T47D (cell line): ENCODE data around the gene CAMK2A.

Source experiments
- DNase-seq, 2 experiments: peaks; one replicate each; pipeline versions ENCODE4 v3.0.0 to v3.0.0-alpha.2; 2011 to 2012; ENCODE audit warnings: low read depth in 1 of 2, low spot score in 1 of 2
- JUND ChIP-seq: IDR thresholded peaks from 2 replicates; pipeline ENCODE4 v1.6.1; 2012; ENCODE audit warnings: low read depth
- in situ Hi-C: cut with HindIII; loops from 2 replicates; pipeline ENCODE4 v1.10.0; 2016; ENCODE audit warnings: low sequenced_read_pairs, low pct_unique_long_range_greater_than_20kb

CAMK2A gene

DNA sequence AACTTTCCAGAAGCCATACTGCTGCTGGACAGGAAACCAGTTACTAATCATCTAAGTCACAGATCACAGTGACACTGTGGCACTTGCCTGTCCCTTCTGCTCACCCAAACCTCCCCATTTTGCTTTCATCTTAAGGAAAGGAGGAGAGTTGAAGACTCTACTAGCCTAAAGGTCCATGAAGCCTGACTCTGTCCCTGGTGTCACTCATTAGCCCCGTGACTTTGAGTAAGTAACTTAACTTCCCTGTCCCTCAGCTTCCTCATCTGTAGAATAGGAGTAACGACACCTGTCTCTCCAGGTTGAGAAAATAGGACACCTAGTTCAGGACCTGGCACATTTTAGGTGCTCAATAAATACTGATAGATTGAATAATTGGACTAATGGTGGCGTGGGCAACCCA, 100.2 kb downstream of the CAMK2A start:
- DNase-seq: no peak
- in situ Hi-C loops: no loop called here
- no peak for TF ChIP-seq JUND

DNA sequence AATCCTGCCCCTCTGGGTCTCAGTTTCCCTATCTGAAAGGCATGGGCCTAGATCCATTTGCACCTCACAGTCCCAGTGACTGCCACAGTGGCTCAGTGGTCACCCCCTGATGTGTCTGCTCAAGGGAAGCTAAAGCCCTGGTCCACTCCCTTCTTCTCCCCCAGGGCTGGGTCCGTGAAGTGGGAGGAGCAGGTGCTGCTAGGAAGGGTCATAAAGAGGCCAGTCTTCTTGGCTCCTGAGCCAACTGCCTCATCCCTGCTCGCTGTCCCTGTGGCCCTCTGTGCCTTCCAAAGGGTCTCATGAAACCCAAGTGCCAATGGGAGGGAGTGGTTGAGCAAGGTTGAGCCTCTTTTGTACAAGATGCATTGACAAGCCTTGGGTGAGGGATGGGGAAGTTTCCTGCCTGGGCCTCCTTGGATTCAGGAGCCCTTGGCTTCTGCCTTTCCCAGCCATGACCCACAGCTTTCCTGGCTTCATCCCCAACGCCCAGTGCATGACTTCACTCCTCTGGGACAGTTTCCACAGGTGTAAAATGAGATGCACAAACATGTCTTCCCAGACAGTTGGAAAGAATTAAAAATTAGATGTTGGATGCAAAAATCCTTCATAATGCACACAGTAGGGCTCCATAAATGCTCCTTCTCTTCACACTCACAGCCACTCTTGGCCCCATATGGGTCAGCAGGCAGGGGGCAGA, 101.3 kb downstream of the CAMK2A start:
- TF ChIP-seq JUND: no peak
- in situ Hi-C loops: no loop called here
- no peak for DNase-seq

DNA sequence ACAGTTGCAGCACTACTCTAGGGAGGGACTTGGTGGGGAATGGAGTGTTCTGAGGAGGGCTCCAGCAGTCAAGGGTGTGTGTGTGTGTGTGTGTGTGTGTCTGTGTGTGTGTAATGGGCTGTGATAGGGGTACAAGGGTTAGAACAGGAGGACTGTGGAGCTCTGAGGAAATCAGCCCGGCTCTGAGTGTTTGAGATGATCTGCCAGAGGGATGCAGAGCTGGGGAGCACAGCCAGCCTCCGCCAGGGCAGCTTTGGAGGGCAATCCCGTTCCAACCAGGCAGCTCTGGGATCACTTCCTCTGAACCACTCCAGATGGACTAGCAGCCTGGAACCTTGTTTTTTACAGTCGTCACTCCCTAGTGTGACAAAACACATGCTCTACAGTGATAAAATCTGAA, 102.7 kb downstream of the CAMK2A start:
- TF ChIP-seq JUND: no peak
- in situ Hi-C loops: no loop called here

DNA sequence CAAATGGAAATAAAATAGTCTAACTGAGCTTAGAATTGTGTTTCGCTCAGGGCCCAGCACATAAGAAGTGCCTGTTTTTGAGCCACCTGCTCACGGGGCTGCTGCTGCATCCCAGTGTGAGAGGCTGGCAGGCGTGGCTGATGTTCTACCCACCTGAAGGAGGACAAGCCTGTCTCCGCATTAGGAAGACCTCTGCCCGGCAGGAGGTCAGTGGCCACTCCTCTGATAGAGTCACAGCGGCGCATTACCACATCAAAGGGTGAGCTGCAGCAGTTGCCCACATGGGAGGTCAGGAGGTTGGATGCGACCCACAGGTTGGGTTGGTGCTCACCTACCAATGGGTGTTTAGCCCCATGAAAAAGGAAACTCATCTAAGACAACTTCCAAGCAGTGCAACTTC, 103.4 kb downstream of the CAMK2A start:
- no peak for DNase-seq
- no peak for TF ChIP-seq JUND
- in situ Hi-C loops: no loop called here

More for the DNA sequence above, 102.7 kb downstream of the CAMK2A start:
- DNase-seq: no peak

DNA sequence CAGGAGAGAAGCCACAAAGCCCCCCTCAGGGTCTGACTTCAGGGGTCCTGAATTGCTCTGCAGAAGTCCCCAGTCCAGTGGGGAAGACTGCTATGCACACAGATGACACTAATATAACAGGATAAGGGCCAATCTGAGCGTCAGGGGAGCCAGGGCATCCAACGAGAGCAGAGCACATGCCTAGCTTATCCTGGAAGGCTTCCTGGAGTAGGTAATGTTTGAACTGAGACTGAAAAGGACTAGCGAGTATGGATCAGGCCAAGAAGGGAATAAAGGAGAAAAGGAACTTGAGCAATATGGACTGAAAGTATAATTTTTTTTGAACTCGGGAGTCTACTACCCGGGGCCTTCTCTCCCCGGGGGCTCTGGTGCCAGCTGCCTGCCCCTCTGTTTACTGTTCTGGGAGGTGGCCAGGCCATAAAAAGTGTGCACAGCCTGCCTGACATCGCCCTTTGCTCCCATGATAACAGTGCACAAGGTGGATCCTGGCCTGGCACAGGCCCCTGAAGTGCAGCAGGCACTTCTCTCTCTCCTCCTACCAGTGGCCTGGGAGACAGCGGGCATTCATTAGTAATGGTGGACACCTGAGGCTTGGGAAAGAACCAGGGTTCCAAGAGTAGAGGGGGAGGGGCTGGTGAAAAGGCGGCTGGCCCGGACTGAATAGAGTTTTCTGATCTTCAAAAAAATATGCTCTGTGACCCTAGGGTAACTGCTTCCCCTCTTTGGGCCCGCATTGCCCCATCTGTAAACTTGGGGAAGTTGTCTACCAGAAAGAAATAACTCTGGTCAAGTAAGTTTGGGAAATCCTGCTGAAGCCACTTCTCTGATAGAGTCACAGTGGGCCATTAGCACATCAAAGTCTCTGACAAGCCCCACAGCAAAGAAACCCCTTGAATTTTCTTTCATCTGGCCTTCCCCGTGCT, 104.3 kb downstream of the CAMK2A start:
- TF ChIP-seq JUND: no peak
- DNase-seq: no peak
- in situ Hi-C loops: no loop called here

DNA sequence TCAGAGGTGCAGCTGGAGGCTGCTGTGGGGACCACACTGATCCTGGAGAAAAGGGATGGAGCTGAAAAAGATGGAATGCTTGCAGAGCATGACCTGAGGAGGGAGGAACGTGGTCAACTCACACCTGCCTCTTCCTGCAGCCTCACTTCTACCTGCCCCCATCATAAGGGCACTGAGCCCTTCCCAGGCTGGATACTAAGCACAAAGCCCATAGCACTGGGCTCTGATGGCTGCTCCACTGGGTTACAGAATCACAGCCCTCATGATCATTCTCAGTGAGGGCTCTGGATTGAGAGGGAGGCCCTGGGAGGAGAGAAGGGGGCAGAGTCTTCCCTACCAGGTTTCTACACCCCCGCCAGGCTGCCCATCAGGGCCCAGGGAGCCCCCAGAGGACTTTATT, 105.6 kb downstream of the CAMK2A start:
- no peak for TF ChIP-seq JUND
- in situ Hi-C loops: no loop called here
- DNase-seq: no peak

DNA sequence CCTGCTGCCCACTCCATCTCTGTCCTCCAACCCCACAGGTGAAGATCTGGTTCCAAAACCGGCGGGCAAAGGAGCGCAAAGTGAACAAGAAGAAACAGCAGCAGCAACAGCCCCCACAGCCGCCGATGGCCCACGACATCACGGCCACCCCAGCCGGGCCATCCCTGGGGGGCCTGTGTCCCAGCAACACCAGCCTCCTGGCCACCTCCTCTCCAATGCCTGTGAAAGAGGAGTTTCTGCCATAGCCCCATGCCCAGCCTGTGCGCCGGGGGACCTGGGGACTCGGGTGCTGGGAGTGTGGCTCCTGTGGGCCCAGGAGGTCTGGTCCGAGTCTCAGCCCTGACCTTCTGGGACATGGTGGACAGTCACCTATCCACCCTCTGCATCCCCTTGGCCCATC, 106.1 kb downstream of the CAMK2A start:
- TF ChIP-seq JUND: no peak
- no peak for DNase-seq
- in situ Hi-C loops: no loop called here

DNA sequence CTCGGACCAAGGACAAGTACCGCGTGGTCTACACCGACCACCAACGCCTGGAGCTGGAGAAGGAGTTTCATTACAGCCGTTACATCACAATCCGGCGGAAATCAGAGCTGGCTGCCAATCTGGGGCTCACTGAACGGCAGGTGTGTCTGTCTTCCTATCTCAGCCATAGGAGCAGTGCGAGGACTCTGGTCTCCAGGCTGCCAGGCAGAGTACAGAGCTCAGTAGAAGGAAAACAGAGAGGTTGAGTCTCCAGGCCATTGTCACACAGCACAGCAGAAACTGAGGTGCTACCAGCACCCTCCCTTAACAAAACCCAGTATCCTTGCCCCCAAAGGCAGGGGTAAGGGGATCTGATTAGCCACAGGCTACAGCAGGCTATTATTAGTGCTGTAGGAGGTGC, 106.8 kb downstream of the CAMK2A start:
- TF ChIP-seq JUND: no peak
- in situ Hi-C loops: no loop called here
- DNase-seq: no peak

DNA sequence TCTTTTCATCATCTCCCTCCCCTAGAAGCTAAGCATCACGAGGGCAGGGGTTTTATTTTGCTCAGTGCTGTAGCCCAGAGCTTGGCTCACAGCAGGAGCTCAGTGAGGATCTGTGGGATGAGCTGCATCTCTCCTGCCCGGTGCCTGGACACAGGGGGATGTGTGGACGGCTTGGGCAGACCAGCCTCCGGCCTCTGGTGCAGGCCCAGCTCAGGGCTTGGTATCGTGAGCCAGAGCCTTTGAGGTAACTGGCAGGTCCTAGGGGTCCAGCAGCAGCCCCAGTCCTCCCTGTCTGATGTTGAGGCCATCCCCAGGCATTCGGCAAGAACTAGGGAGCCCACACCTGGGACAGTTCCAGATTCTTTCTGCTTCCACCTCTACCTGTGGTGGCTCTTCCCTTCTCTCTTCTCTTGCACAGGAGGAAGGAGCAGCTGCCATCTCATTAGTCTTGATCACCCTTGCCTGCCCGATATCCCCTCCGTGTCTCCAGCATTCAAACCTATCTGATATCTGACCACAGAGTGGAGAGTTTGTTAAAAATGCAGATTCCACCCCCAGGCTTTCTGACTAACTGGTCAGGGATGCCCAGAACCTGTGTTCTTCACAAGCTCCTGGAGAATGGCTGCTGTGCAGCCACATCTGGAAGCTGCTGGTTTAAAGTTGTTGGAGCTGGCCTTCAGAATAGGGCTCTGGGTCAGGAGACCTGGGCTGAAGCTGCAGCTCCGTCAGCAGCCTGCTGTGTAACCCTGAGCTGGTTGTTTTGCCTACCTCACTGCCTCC, 107.6 kb downstream of the CAMK2A start:
- no peak for DNase-seq
- no peak for TF ChIP-seq JUND
- in situ Hi-C loops: no loop called here

DNA sequence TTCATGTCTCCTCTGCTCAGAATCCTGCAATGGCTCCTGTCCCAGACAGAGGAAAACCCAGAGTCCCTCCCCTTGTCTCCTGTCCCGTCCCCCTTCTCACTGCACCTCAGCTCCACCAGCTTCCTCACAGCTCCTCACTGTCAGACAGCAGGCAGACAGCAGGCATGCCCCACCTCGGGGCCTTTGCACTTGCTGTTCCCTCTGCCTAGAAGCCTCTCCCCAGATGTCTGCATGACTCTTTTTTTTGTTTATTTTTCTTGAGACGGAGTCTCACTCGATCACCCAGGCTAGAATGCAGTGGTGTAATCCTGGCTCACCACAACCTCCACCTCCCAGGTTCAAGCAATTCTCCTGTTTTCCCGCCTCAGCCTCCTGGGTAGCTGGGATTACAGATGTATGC, 108.5 kb downstream of the CAMK2A start:
- DNase-seq: no peak
- in situ Hi-C loops: no loop called here
- TF ChIP-seq JUND: no peak

DNA sequence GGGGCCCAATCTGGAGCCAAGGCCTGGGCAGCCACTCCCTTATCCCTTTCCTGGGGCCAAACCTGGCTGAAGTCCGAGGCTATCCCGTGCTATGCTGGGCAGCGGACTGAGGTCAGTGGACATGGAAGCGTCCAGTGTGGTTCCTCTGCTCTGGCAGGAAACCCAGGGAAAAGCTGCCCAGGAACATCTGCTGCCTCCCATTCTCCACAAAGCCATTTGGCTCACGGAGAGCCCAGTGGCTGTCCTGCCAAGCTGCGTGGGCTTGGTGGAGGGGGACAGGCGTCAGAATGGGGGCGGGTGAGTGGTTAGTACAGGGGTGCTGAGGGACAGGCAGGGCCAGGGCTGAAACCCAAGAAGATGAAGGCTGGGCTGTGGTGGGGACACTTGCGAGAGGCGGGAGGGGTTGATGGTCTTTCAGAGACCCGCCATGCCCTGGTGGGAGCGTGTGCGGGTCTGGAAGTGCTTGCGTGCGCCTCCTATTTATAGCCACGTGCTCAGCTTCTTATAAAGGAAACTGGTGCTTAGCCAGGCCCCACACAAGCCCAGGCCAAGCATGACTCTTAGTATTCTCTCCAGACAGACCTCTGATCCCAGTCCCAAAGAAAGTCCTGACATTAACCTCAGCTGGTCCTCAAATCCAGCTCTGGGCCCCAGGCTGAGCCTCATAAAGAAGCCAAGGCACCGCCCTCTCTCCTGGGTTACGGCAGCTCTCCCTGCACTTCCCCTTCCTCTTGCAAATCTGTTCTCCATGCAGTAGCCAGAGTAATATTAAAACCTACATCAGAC, 109.1 kb downstream of the CAMK2A start:
- in situ Hi-C loops: no loop called here
- no peak for DNase-seq
- no peak for TF ChIP-seq JUND

DNA sequence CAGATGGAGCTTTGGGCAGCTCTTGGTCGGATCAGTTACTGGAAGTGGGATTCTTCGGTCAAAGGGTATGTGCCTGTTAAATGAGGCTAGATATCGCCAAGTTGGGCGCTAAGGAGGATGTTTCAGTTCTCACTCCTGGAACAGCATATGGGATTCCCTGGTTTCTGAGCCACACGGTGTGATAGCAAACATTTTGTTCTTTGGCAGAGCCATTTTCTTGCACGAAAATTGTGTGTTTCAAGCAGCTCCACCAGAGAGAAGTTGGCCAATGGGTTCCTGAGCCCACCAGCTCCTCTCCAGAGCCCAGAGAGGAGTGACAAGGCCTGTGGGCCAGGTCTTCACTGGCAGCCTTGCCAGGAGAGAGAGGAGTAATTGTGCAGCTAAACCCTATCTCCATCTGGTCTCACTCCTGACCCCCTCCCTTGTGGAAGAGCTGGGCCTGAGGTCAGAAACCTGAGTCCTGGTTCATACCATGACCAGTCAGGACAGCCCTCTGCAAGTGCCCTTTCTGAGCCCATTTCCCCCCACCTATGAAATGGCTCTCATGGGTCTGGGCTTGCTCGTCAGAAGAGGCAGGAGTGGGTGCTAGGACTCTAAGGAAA, 110.5 kb downstream of the CAMK2A start:
- no peak for DNase-seq
- in situ Hi-C loops: no loop called here
- no peak for TF ChIP-seq JUND
